ENCODE results near the gene URB2.
A peak's percentile ranks its signal among the peaks of the same experiment; 100 is the strongest.
"Not testable (repeated sequence)": the region's sequence is repeated elsewhere in the genome, so short reads cannot be mapped to it uniquely, and the experiment has no call there.

URB2 gene

GRCh38 chr1:229625915-229626831 lies at the start of gene URB2, which contains the start of gene TAF5L:
TSS of gene URB2 (plus strand) at chr1:229626247. CDS start at chr1:229627634, 1,387 bp downstream.
TSS of gene TAF5L (minus strand) at chr1:229626122. CDS start at chr1:229614482, 11,640 bp downstream.
- DNase-seq (ENCODE audit: low read depth in 2 of 2), result peak; percentile 62 to 85

GRCh38 chr1:229578168-229579058 lies 47.6 kb upstream of the URB2 start:
- no peak for DNase-seq (ENCODE audit: low read depth in 2 of 2)

GRCh38 chr1:229579059-229579673 lies 46.9 kb upstream of the URB2 start:
- DNase-seq (ENCODE audit: low read depth in 2 of 2), result no peak

GRCh38 chr1:229581485-229581884 lies 44.6 kb upstream of the URB2 start:
- DNase-seq (ENCODE audit: low read depth in 2 of 2), result no peak

- DNase-seq (ENCODE audit: low read depth in 2 of 2), result no peak
These were observed 43.9 kb upstream of the URB2 start for GRCh38 chr1:229582011-229582694.

GRCh38 chr1:229582715-229583114 lies 43.3 kb upstream of the URB2 start:
- no peak for DNase-seq (ENCODE audit: low read depth in 2 of 2)

GRCh38 chr1:229585338-229585737 lies 40.7 kb upstream of the URB2 start:
- DNase-seq (ENCODE audit: low read depth in 2 of 2), result no peak

GRCh38 chr1:229590119-229590518 lies 35.9 kb upstream of the URB2 start:
- DNase-seq (ENCODE audit: low read depth in 2 of 2), result no peak

- no peak for DNase-seq (ENCODE audit: low read depth in 2 of 2)
These were observed 32.2 kb upstream of the URB2 start for GRCh38 chr1:229593800-229594199.

- DNase-seq (ENCODE audit: low read depth in 2 of 2), result no peak
These were observed 31.6 kb upstream of the URB2 start for GRCh38 chr1:229594227-229595008.

- DNase-seq (ENCODE audit: low read depth in 2 of 2), result not testable (repeated sequence)
These were observed 30.2 kb upstream of the URB2 start for GRCh38 chr1:229595876-229596275.

- DNase-seq (ENCODE audit: low read depth in 2 of 2), result no peak
These were observed 28.9 kb upstream of the URB2 start for GRCh38 chr1:229596925-229597699.

GRCh38 chr1:229597877-229598276 lies 28.2 kb upstream of the URB2 start:
- DNase-seq (ENCODE audit: low read depth in 2 of 2), result no peak

- no peak for DNase-seq (ENCODE audit: low read depth in 2 of 2)
These were observed 26.7 kb upstream of the URB2 start for GRCh38 chr1:229599218-229599954.

- DNase-seq (ENCODE audit: low read depth in 2 of 2), result no peak
These were observed 25.8 kb upstream of the URB2 start for GRCh38 chr1:229600229-229600628.

- no peak for DNase-seq (ENCODE audit: low read depth in 2 of 2)
These were observed 22.6 kb upstream of the URB2 start for GRCh38 chr1:229603371-229604005.

- DNase-seq (ENCODE audit: low read depth in 2 of 2), result no peak
These were observed 18.7 kb upstream of the URB2 start for GRCh38 chr1:229607370-229607769.

GRCh38 chr1:229608590-229608989 lies 17.5 kb upstream of the URB2 start:
- DNase-seq (ENCODE audit: low read depth in 2 of 2), result no peak

GRCh38 chr1:229613938-229614337 lies 12.1 kb upstream of the URB2 start:
- DNase-seq (ENCODE audit: low read depth in 2 of 2), result no peak

Data from stimulated activated CD8-positive, alpha-beta memory T cell treated with anti-CD3 and anti-CD28 coated beads, Interleukin-7, amount 100 ng/mL, for 4 hours (primary cell).